ENCODE data around the gene AADACL3.
"Not testable (repeated sequence)": the region's sequence is repeated elsewhere in the genome, so short reads cannot be mapped to it uniquely, and the experiment has no call there.

Gene AADACL3

DNA sequence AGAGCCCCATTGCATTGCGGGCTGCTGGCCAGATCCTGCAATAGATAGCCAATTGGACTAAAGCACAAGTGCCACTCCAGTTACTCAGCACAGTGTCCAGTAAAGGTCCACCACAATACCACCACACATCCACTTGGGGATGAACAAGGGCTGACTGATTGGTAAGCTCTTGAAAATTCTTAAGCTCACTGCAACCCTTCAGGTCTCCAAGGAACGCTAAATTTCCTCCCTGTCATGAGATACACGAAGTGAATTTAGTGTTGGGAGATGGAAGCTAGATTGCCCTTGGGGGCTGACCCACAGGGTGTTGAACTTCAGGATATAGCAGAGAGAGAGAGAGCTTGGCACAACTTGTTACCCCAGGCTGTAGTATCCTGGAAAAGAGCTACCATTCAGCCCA, 9.8 kb upstream of the AADACL3 start:
- Mint-ChIP-seq H3K27me3 (peaks cover 3% of the 10 kb centered on the region), H3K27ac (no peak overlapping the region), H3K9me3 (peaks cover 18% of the 10 kb centered on the region), H3K36me3 (ENCODE audit: low read depth) (no peaks in the 10 kb centered on the region), H3K4me3 (no peak overlapping the region), H3K4me1 (ENCODE audit: low read depth) (no peaks in the 10 kb centered on the region)
- intact Hi-C loops (cut with micrococcal nuclease): no loop called here

DNA sequence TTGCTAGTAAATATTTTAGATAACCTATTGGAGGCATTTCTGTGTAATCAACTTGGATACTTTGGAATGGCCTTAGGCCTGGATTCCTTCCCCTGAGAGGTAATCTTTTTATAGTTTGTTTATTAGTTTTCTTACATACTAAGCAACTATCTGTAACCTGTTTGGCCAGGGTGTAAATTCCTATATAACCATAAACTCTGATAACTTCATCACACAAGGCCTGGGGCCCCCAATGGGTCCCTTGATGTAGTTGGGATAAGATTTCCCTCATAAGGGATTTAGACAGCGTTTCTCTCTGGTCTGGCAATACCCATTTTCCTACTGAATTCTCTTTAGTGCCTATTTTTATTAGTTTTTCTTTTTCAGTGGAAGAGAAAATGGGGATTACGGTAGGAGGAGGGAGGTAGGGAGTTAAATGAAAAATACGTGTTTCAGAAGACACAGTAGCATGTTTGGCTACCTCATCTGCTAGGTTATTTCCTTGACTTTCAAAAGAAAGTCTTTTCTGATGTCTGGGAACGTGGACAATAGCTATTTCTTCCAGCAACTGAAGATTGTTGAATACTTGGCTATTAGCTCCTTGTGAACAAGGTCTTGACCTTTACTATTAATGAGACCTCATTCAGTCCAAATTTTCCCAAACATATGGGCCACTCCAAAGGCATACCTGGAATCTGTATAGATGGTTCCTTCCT, 7.4 kb upstream of the AADACL3 start:
- no peaks in the 10 kb centered on the region for H3K4me1 Mint-ChIP-seq (ENCODE audit: low read depth)
- intact Hi-C loops (cut with micrococcal nuclease): no loop called here
- peaks cover 10% of the 10 kb centered on the region for H3K27me3 Mint-ChIP-seq
- no peak overlapping the region for H3K27ac Mint-ChIP-seq
- peaks cover 10% of the 10 kb centered on the region for H3K9me3 Mint-ChIP-seq
- no peaks in the 10 kb centered on the region for H3K36me3 Mint-ChIP-seq (ENCODE audit: low read depth)
- H3K4me3 Mint-ChIP-seq: no peak overlapping the region

DNA sequence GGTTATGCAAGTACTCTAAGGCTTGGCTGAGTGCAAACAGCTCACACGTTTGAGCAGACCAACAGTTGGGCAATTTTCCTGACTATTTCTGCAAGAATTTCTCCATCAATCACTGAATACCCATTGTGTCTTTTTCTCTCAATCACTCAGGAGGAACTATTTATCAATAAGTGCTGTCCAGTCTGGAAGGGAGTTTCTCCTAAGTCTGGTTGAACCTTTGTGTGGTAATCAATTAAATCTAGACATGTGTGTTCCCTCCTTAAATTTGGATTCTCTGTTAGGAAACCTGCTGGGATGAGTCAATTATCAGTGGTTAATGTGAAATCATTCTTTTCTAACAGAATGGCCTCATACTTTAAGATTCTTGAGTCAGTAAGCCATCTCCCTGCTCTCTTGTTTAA, 6.8 kb upstream of the AADACL3 start:
- H3K27me3 Mint-ChIP-seq: peaks cover 10% of the 10 kb centered on the region
- H3K9me3 Mint-ChIP-seq: peaks cover 4% of the 10 kb centered on the region
- no peak overlapping the region for H3K4me3 Mint-ChIP-seq

DNA sequence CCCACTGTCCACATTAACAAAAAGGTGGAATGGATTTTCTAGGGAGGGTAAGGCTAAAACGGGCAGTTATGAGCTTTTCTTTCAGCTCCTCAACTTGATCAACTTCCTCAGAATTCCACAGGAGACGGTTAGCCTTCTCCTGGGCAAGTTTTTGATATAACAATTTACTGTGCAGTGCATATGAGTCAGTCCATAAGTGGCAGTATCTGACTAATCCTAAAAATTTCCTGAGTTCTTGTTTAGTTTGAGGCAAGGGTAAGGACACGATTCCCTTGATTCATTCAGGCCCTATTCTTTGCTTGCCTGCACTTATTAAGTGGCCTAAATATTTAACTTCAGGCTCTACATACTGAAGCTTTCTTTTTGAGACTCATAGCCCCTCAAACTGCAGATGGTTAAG, 6.2 kb upstream of the AADACL3 start:
- intact Hi-C loops (cut with micrococcal nuclease): no loop called here
- H3K4me3 Mint-ChIP-seq: no peak overlapping the region
- H3K36me3 Mint-ChIP-seq (ENCODE audit: low read depth): no peaks in the 10 kb centered on the region
- peaks cover 10% of the 10 kb centered on the region for H3K27me3 Mint-ChIP-seq
- H3K9me3 Mint-ChIP-seq: no peaks in the 10 kb centered on the region
- H3K27ac Mint-ChIP-seq: no peak overlapping the region
- no peaks in the 10 kb centered on the region for H3K4me1 Mint-ChIP-seq (ENCODE audit: low read depth)

More for the DNA sequence above, 6.8 kb upstream of the AADACL3 start:
- intact Hi-C loops (cut with micrococcal nuclease): no loop called here
- Mint-ChIP-seq H3K36me3 (ENCODE audit: low read depth) (no peaks in the 10 kb centered on the region), H3K4me1 (ENCODE audit: low read depth) (no peaks in the 10 kb centered on the region), H3K27ac (no peak overlapping the region)

GRCh38 chr1:12711536-12711935, 4.4 kb upstream of the AADACL3 start:
- Mint-ChIP-seq H3K27ac (no peak overlapping the region), H3K27me3 (peaks cover 10% of the 10 kb centered on the region), H3K4me3 (no peak overlapping the region), H3K4me1 (ENCODE audit: low read depth) (no peaks in the 10 kb centered on the region), H3K9me3 (no peaks in the 10 kb centered on the region), H3K36me3 (ENCODE audit: low read depth) (no peaks in the 10 kb centered on the region)
- intact Hi-C loops (cut with micrococcal nuclease): no loop called here

DNA sequence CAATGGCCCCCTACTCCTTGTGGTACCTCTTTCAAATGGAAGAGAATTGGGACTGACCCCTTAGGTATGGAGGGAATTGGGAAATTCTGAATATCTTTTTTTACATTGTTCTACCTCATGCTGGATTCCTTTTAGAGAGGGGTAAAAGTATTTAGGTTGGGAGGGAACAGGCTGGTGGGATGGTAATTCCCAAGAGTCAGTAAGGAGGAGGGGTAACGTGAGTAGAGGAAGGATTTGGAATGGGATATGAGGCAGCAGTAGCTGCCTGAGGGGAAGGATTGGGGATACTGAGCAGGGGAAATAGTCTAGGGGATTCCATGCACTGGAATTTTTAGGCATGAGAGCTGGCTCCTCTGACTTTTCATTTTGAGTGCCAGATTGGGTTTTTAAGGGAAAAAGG, 3.8 kb upstream of the AADACL3 start:
- Mint-ChIP-seq H3K9me3 (no peaks in the 10 kb centered on the region), H3K4me3 (no peak overlapping the region), H3K4me1 (ENCODE audit: low read depth) (no peaks in the 10 kb centered on the region), H3K27me3 (peaks cover 10% of the 10 kb centered on the region), H3K36me3 (ENCODE audit: low read depth) (no peaks in the 10 kb centered on the region), H3K27ac (no peak overlapping the region)
- intact Hi-C loops (cut with micrococcal nuclease): no loop called here

- H3K27ac Mint-ChIP-seq: no peak overlapping the region
- no peaks in the 10 kb centered on the region for H3K9me3 Mint-ChIP-seq
- H3K27me3 Mint-ChIP-seq: peaks cover 9% of the 10 kb centered on the region
- no peaks in the 10 kb centered on the region for H3K4me1 Mint-ChIP-seq (ENCODE audit: low read depth)
- H3K36me3 Mint-ChIP-seq (ENCODE audit: low read depth): no peaks in the 10 kb centered on the region
- no peak overlapping the region for H3K4me3 Mint-ChIP-seq
- intact Hi-C loops (cut with micrococcal nuclease): no loop called here
These were observed 3.0 kb upstream of the AADACL3 start for GRCh38 chr1:12712929-12713328.

GRCh38 chr1:12713651-12714050, 2.3 kb upstream of the AADACL3 start:
- intact Hi-C loops (cut with micrococcal nuclease); H3K36me3 Mint-ChIP-seq (ENCODE audit: low read depth); H3K27me3 Mint-ChIP-seq; H3K9me3 Mint-ChIP-seq; H3K4me3 Mint-ChIP-seq; H3K4me1 Mint-ChIP-seq (ENCODE audit: low read depth); H3K27ac Mint-ChIP-seq: not testable (repeated sequence)

GRCh38 chr1:12714710-12715475, 1.0 kb upstream of the AADACL3 start:
- H3K36me3 Mint-ChIP-seq (ENCODE audit: low read depth): no peaks in the 10 kb centered on the region
- intact Hi-C loops (cut with micrococcal nuclease): no loop called here
- no peak overlapping the region for H3K4me3 Mint-ChIP-seq
- no peaks in the 10 kb centered on the region for H3K9me3 Mint-ChIP-seq
- no peak overlapping the region for H3K27ac Mint-ChIP-seq
- no peaks in the 10 kb centered on the region for H3K4me1 Mint-ChIP-seq (ENCODE audit: low read depth)
- peaks cover 11% of the 10 kb centered on the region for H3K27me3 Mint-ChIP-seq

DNA sequence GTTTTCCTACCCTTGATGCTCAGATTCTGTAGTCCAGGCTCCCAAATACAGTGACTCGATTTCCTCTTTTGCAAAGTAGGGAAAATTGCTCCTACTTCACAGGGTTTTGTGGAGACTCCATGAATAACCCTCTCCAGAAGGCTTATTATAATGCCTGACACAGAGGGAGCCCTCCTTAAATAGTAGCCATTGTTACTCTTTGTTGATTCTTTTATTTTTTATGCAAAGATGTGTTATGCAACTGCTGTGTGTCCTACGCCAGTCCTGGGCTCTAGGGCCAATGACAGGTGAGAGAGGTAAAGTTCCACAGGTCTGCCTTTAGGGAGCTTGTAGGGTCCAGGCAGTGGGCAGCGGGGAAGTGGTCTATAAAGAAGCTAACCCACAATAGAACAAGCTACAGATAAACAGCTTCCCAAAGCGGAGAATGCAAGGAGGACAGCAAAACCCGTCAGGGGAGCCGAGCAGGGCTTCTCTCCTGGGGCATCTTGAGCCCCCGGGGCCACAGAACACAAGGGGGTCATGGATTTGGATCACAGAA, 1.5 kb downstream of the AADACL3 start:
- no peaks in the 10 kb centered on the region for H3K9me3 Mint-ChIP-seq
- intact Hi-C loops (cut with micrococcal nuclease): no loop called here
- peaks cover 7% of the 10 kb centered on the region for H3K27me3 Mint-ChIP-seq
- H3K4me1 Mint-ChIP-seq (ENCODE audit: low read depth): no peaks in the 10 kb centered on the region
- H3K27ac Mint-ChIP-seq: no peak overlapping the region
- H3K36me3 Mint-ChIP-seq (ENCODE audit: low read depth): no peaks in the 10 kb centered on the region
- H3K4me3 Mint-ChIP-seq: no peak overlapping the region

DNA sequence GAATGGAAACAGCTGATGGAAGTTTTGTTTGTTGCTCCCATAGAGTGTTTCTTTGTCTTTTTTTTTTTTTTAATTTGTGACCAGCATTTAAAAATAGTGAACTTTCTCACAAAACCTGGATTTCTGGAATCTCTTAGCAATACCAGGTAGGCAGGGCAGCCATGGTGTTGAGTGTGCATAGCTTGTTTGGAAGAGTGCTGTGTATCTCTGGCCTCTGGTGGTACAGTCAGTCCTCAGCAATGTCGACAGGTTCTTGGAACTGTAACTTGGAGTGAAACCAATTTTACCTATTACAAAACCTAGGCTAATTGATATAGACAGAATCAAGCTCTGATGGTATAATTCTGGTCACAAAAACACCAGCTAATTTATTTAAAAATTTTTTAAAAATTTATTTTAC, 6.7 kb downstream of the AADACL3 start:
- Mint-ChIP-seq H3K4me1 (ENCODE audit: low read depth) (no peaks in the 10 kb centered on the region), H3K27ac (no peak overlapping the region), H3K9me3 (no peaks in the 10 kb centered on the region), H3K36me3 (ENCODE audit: low read depth) (no peaks in the 10 kb centered on the region), H3K27me3 (peaks cover 5% of the 10 kb centered on the region), H3K4me3 (no peak overlapping the region)
- intact Hi-C loops (cut with micrococcal nuclease): no loop called here

- H3K27me3 Mint-ChIP-seq: peaks cover 5% of the 10 kb centered on the region
These were observed 12.5 kb downstream of the AADACL3 start for GRCh38 chr1:12728391-12728790.

DNA sequence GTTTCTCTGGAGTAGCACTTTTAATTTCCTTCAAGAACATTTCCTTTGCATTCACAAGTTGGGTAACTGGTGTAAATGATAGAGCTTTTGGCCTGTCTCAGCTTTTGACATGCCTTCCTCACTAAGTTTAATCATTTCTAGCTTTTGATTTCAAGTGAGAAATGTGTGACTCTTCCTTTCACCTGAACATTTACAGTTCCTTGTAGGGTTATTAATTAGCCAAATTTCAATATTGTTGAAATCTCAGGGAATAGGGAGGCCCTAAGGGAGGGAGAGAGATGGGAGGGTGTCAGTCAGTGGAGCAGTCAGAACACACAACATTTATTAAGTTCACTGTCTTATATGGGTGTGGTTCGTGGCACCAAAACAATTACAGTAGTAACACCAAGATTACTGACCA, 14.2 kb downstream of the AADACL3 start:
- no peaks in the 10 kb centered on the region for H3K4me1 Mint-ChIP-seq (ENCODE audit: low read depth)
- no peaks in the 10 kb centered on the region for H3K36me3 Mint-ChIP-seq (ENCODE audit: low read depth)
- peaks cover 10% of the 10 kb centered on the region for H3K9me3 Mint-ChIP-seq
- H3K27me3 Mint-ChIP-seq: peaks cover 10% of the 10 kb centered on the region
- H3K4me3 Mint-ChIP-seq: no peak overlapping the region
- H3K27ac Mint-ChIP-seq: no peak overlapping the region
- intact Hi-C loops (cut with micrococcal nuclease): no loop called here

More at GRCh38 chr1:12728391-12728790, 12.5 kb downstream of the AADACL3 start:
- H3K9me3 Mint-ChIP-seq: peaks cover 10% of the 10 kb centered on the region
- H3K4me1 Mint-ChIP-seq (ENCODE audit: low read depth): no peaks in the 10 kb centered on the region
- intact Hi-C loops (cut with micrococcal nuclease): no loop called here
- H3K4me3 Mint-ChIP-seq: no peak overlapping the region
- H3K36me3 Mint-ChIP-seq (ENCODE audit: low read depth): no peaks in the 10 kb centered on the region
- no peak overlapping the region for H3K27ac Mint-ChIP-seq

- H3K4me3 Mint-ChIP-seq; H3K36me3 Mint-ChIP-seq (ENCODE audit: low read depth); H3K4me1 Mint-ChIP-seq (ENCODE audit: low read depth); H3K27ac Mint-ChIP-seq; H3K9me3 Mint-ChIP-seq; intact Hi-C loops (cut with micrococcal nuclease): not testable (repeated sequence)
- H3K27me3 Mint-ChIP-seq: peaks cover 13% of the 10 kb centered on the region
These were observed 15.2 kb downstream of the AADACL3 start for GRCh38 chr1:12731084-12731483.

Measured in dendritic cell treated with granulocyte-macrophage colony-stimulating factor and Interleukin-4, amounts not matched to agents 40 ng/mL and 50 ng/mL, for 4 days (primary cell).